Measurements from ENCODE around the gene MYO16.

Gene MYO16

GRCh38 chr13:109253316-109253715, 623.9 kb downstream of the MYO16 start:
- TF ChIP-seq EZH2phosphoT487 (IDR thresholded peaks at IDR 0.05; ENCODE audit: borderline replicate concordance) (no peak), CTCF (conservative IDR thresholded peaks at IDR 0.05; ENCODE audit: low read length) (no peak)
- Histone ChIP-seq H2AFZ (ENCODE audit: low read length) (no peak overlapping the region), H3F3A (ENCODE audit: low read depth) (no peaks in the 10 kb centered on the region), H3K79me2 (ENCODE audit: insufficient read depth, low read length) (no peaks in the 10 kb centered on the region), H3K4me1 (ENCODE audit: insufficient read depth, low read length, poor library complexity, severe bottlenecking) (no peaks in the 10 kb centered on the region), H3K9ac (ENCODE audit: low read depth, low read length, poor library complexity, severe bottlenecking) (no peak overlapping the region), H3K27me3 (ENCODE audit: insufficient read depth, low read length, poor library complexity, severe bottlenecking) (no peaks in the 10 kb centered on the region), H4K20me1 (ENCODE audit: insufficient read depth, low read length, poor library complexity, severe bottlenecking) (no peaks in the 10 kb centered on the region), H3K36me3 (ENCODE audit: insufficient read depth, low read length) (no peaks in the 10 kb centered on the region), H3K9me2 (replicated peaks; ENCODE audit: low read depth, low read length) (no peaks in the 10 kb centered on the region), H3K9me3 (ENCODE audit: insufficient read depth, low read depth, low read length) (no peaks in the 10 kb centered on the region), H3K4me2 (ENCODE audit: low read depth, low read length, poor library complexity, severe bottlenecking) (no peak overlapping the region), H3K4me3 (ENCODE audit: low read length, poor library complexity, severe bottlenecking) (no peak overlapping the region)

GRCh38 chr13:109254274-109254673, 624.9 kb downstream of the MYO16 start:
- H3K4me3 ChIP-seq (ENCODE audit: low read length, poor library complexity, severe bottlenecking): no peak overlapping the region
- H3K9ac ChIP-seq (ENCODE audit: low read depth, low read length, poor library complexity, severe bottlenecking): no peak overlapping the region
- H3F3A ChIP-seq (ENCODE audit: low read depth): no peaks in the 10 kb centered on the region
- no peak overlapping the region for H2AFZ ChIP-seq (ENCODE audit: low read length)
- no peak overlapping the region for H3K4me2 ChIP-seq (ENCODE audit: low read depth, low read length, poor library complexity, severe bottlenecking)
- no peak for TF ChIP-seq EZH2phosphoT487 (IDR thresholded peaks at IDR 0.05; ENCODE audit: borderline replicate concordance)
- no peak for TF ChIP-seq CTCF (conservative IDR thresholded peaks at IDR 0.05; ENCODE audit: low read length)
- no peaks in the 10 kb centered on the region for H3K9me3 ChIP-seq (ENCODE audit: insufficient read depth, low read depth, low read length)
- no peaks in the 10 kb centered on the region for H4K20me1 ChIP-seq (ENCODE audit: insufficient read depth, low read length, poor library complexity, severe bottlenecking)
- H3K79me2 ChIP-seq (ENCODE audit: insufficient read depth, low read length): no peaks in the 10 kb centered on the region
- no peaks in the 10 kb centered on the region for H3K36me3 ChIP-seq (ENCODE audit: insufficient read depth, low read length)
- H3K9me2 ChIP-seq (replicated peaks; ENCODE audit: low read depth, low read length): no peaks in the 10 kb centered on the region
- no peaks in the 10 kb centered on the region for H3K27me3 ChIP-seq (ENCODE audit: insufficient read depth, low read length, poor library complexity, severe bottlenecking)
- H3K4me1 ChIP-seq (ENCODE audit: insufficient read depth, low read length, poor library complexity, severe bottlenecking): no peaks in the 10 kb centered on the region

GRCh38 chr13:109255141-109255856, 625.9 kb downstream of the MYO16 start:
- H3K4me3 ChIP-seq (ENCODE audit: low read length, poor library complexity, severe bottlenecking): no peak overlapping the region
- H3K27me3 ChIP-seq (ENCODE audit: insufficient read depth, low read length, poor library complexity, severe bottlenecking): no peaks in the 10 kb centered on the region
- H3K9ac ChIP-seq (ENCODE audit: low read depth, low read length, poor library complexity, severe bottlenecking): no peak overlapping the region
- no peaks in the 10 kb centered on the region for H3K4me1 ChIP-seq (ENCODE audit: insufficient read depth, low read length, poor library complexity, severe bottlenecking)
- no peaks in the 10 kb centered on the region for H3K9me3 ChIP-seq (ENCODE audit: insufficient read depth, low read depth, low read length)
- H2AFZ ChIP-seq (ENCODE audit: low read length): no peak overlapping the region
- no peaks in the 10 kb centered on the region for H3F3A ChIP-seq (ENCODE audit: low read depth)
- no peaks in the 10 kb centered on the region for H3K36me3 ChIP-seq (ENCODE audit: insufficient read depth, low read length)
- no peaks in the 10 kb centered on the region for H3K9me2 ChIP-seq (replicated peaks; ENCODE audit: low read depth, low read length)
- H3K79me2 ChIP-seq (ENCODE audit: insufficient read depth, low read length): no peaks in the 10 kb centered on the region
- H4K20me1 ChIP-seq (ENCODE audit: insufficient read depth, low read length, poor library complexity, severe bottlenecking): no peaks in the 10 kb centered on the region
- no peak overlapping the region for H3K4me2 ChIP-seq (ENCODE audit: low read depth, low read length, poor library complexity, severe bottlenecking)
- TF ChIP-seq EZH2phosphoT487 (IDR thresholded peaks at IDR 0.05; ENCODE audit: borderline replicate concordance): no peak
- no peak for TF ChIP-seq CTCF (conservative IDR thresholded peaks at IDR 0.05; ENCODE audit: low read length)
